CD14-positive monocyte (primary cell): ENCODE data around the gene DOCK6. TPM values are rescaled to one million over a fixed set of nuclear protein-coding genes. Genes with fewer than 3 reads are reported as not detected.

Experiments
- DNase-seq, 3 donors: peaks; one replicate each; pipeline ENCODE4 v3.0.0-alpha.2; 2011 to 2022
- H2AFZ ChIP-seq: 2 replicates; pipeline ENCODE4 v1.6.0; 2012; ENCODE audit warnings: mild to moderate bottlenecking, low read depth, low read length, inconsistent platforms; ENCODE audit not compliant: insufficient read depth, poor library complexity, severe bottlenecking
- H3K27ac ChIP-seq, 2 donors: 1 replicate in 1 of 2; 2 replicates in 1 of 2; pipeline ENCODE4 v1.5.1; 2012 to 2013; ENCODE audit warnings: low read length in 2 of 2, control low read depth in 1 of 2, inconsistent platforms in 1 of 2, low read depth in 1 of 2, mild to moderate bottlenecking in 1 of 2
- H3K27me3 ChIP-seq, 2 donors: one replicate each; pipeline versions ENCODE4 v1.6.0 to v1.6.1; 2011 to 2013; ENCODE audit warnings: low read length in 2 of 2; ENCODE audit not compliant: control insufficient read depth in 2 of 2, insufficient read depth in 2 of 2
- H3K36me3 ChIP-seq, 2 donors: replicated peaks in 1 of 2; 1 replicate in 1 of 2; 2 replicates in 1 of 2; pipeline versions ENCODE4 v1.5.1 to v1.6.1; 2012 to 2013; ENCODE audit warnings: low read length in 2 of 2, control low read depth in 1 of 2, inconsistent platforms in 1 of 2, mild to moderate bottlenecking in 1 of 2; ENCODE audit not compliant: insufficient read depth in 2 of 2, control insufficient read depth in 1 of 2
- H3K4me1 ChIP-seq, 2 donors: 1 replicate in 1 of 2; 2 replicates in 1 of 2; pipeline versions ENCODE4 v1.5.1 to v1.6.1; 2012 to 2013; ENCODE audit warnings: low read length in 2 of 2, control low read depth in 1 of 2, inconsistent platforms in 1 of 2, mild to moderate bottlenecking in 1 of 2, moderate library complexity in 1 of 2; ENCODE audit not compliant: insufficient read depth in 2 of 2, control insufficient read depth in 1 of 2
- H3K4me2 ChIP-seq: replicated peaks from 2 replicates; pipeline ENCODE3; 2012; ENCODE audit warnings: low read length, moderate library complexity, mild to moderate bottlenecking; ENCODE audit not compliant: poor library complexity, severe bottlenecking; ENCODE audit errors: extremely low read depth
- H3K4me3 ChIP-seq, 3 experiments: fragments of 200-600 bp in 1 of 3; sonication (generic) in 1 of 3; replicated peaks in 1 of 3; 1 replicate in 2 of 3; 2 replicates in 1 of 3; pipeline ENCODE4 v1.5.1; 2011 to 2013; ENCODE audit warnings: low read length in 3 of 3, mild to moderate bottlenecking in 3 of 3, control low read depth in 2 of 3, low read depth in 2 of 3, inconsistent platforms in 1 of 3, moderate library complexity in 1 of 3
- H3K79me2 ChIP-seq: 2 replicates; pipeline ENCODE4 v1.6.0; 2012; ENCODE audit warnings: mild to moderate bottlenecking, control low read depth, inconsistent platforms, low read length, moderate library complexity; ENCODE audit not compliant: insufficient read depth
- H3K9ac ChIP-seq: 2 replicates; pipeline ENCODE4 v1.6.0; 2017; ENCODE audit warnings: low read length, mild to moderate bottlenecking; ENCODE audit not compliant: insufficient read depth, poor library complexity, severe bottlenecking
- H3K9me3 ChIP-seq, 2 donors: replicated peaks in 1 of 2; 1 replicate in 1 of 2; 2 replicates in 1 of 2; pipeline versions ENCODE4 v1.5.1 to v1.6.1; 2012 to 2013; ENCODE audit warnings: low read length in 2 of 2, control low read depth in 1 of 2; ENCODE audit not compliant: control insufficient read depth in 1 of 2, insufficient read depth in 1 of 2
- H4K20me1 ChIP-seq: 2 replicates; pipeline ENCODE4 v1.6.0; 2012; ENCODE audit warnings: mild to moderate bottlenecking, low read length, control low read depth, moderate library complexity; ENCODE audit not compliant: insufficient read depth
- H3K27ac Mint-ChIP-seq, 7 donors: one replicate each; pipeline ENCODE4 v1.8.0; 2020; ENCODE audit warnings: mild to moderate bottlenecking in 7 of 7, mixed read lengths in 7 of 7, moderate library complexity in 6 of 7, inconsistent platforms in 2 of 7
- H3K27me3 Mint-ChIP-seq, 3 donors: one replicate each; pipeline ENCODE4 v1.8.0; 2021 to 2022; ENCODE audit warnings: low read depth in 3 of 3, mild to moderate bottlenecking in 3 of 3, mixed read lengths in 3 of 3, moderate library complexity in 3 of 3, inconsistent platforms in 1 of 3
- H3K36me3 Mint-ChIP-seq, 2 donors: one replicate each; pipeline ENCODE4 v1.8.0; 2020; ENCODE audit warnings: mixed read lengths in 2 of 2, inconsistent platforms in 1 of 2, mild to moderate bottlenecking in 1 of 2
- H3K4me1 Mint-ChIP-seq: one replicate; pipeline ENCODE4 v1.8.0; 2020; ENCODE audit warnings: mild to moderate bottlenecking, mixed read lengths
- H3K4me3 Mint-ChIP-seq, 2 donors: one replicate each; pipeline ENCODE4 v1.8.0; 2020; ENCODE audit warnings: mild to moderate bottlenecking in 2 of 2, mixed read lengths in 2 of 2, moderate library complexity in 1 of 2
- H3K9me3 Mint-ChIP-seq, 7 donors: one replicate each; pipeline ENCODE4 v1.8.0; 2020 to 2022; ENCODE audit warnings: mixed read lengths in 7 of 7, mild to moderate bottlenecking in 6 of 7, moderate library complexity in 6 of 7, inconsistent platforms in 2 of 7
- CTCF ChIP-seq: fragments of 200-600 bp; IDR thresholded peaks from one replicate; pipeline ENCODE4 v1.8.0; 2022; ENCODE audit warnings: antibody characterized with exemption, mild to moderate bottlenecking
- WGBS: methylation state at CpG from one replicate; pipeline ENCODE4 v1.1.5; 2013; ENCODE audit warnings: missing lambda C conversion rate; ENCODE audit not compliant: insufficient coverage; 5-methylcytosine and 5-hydroxymethylcytosine counted together
- intact Hi-C, 2 donors: fragments of 100-400 bp; cut with micrococcal nuclease; formaldehyde crosslinking; loops; one replicate each; pipeline versions ENCODE4 v1.15.0 to v1.15.1; 2023
- polyA plus RNA-seq, 3 donors: library from polyadenylated mRNA; depleted of rRNA in 1 of 3; unstranded in 2 of 3; stranded (reverse) in 1 of 3; fragments of 300-500 nt in 2 of 3; fragments of >200 nt in 1 of 3; fragmentation: Illumina TruSeq in 2 of 3; gene quantifications; 1 replicate in 2 of 3; 2 replicates in 1 of 3; pipeline ENCODE4 v1.2.3, GENCODE V29; 2012 to 2021

The DOCK6 gene
- polyA plus RNA-seq, 3 donors = 0.03 to 0.93 (median 0.18) TPM

GRCh38 chr19:11232555-11232954 lies 29.8 kb downstream of the DOCK6 start:
- no peak overlapping the region for H3K4me3 ChIP-seq
- Mint-ChIP-seq H3K27me3 (peaks cover 2 to 9% (median 6%) of the 10 kb centered on the region in 3 donors), H3K4me3 (no peak overlapping the region), H3K4me1 (no peaks in the 10 kb centered on the region), H3K27ac (no peak overlapping the region), H3K9me3 (peaks cover 0 to 2% (median 0%) of the 10 kb centered on the region in 7 donors), H3K36me3 (no peaks in the 10 kb centered on the region)
- no peak overlapping the region for H3K9ac ChIP-seq
- no peaks in the 10 kb centered on the region for H4K20me1 ChIP-seq
- intact Hi-C loops = no loop called here
- no peak overlapping the region for H2AFZ ChIP-seq
- 81% methylated on average over 4 of the region's 4 CpGs for WGBS
- H3K9me3 ChIP-seq = no peaks in the 10 kb centered on the region
- H3K4me2 ChIP-seq = no peak overlapping the region
- no peaks in the 10 kb centered on the region for H3K79me2 ChIP-seq
- no peaks in the 10 kb centered on the region for H3K36me3 ChIP-seq
- no peaks in the 10 kb centered on the region for H3K4me1 ChIP-seq
- H3K27ac ChIP-seq = no peak overlapping the region
- TF ChIP-seq CTCF = no peak
- DNase-seq = no peak
- H3K27me3 ChIP-seq = no peaks in the 10 kb centered on the region

GRCh38 chr19:11230621-11231386 lies 31.5 kb downstream of the DOCK6 start:
- no peak overlapping the region for H3K4me3 Mint-ChIP-seq
- no peak for TF ChIP-seq CTCF
- H3K4me1 Mint-ChIP-seq = peaks cover 8% of the 10 kb centered on the region
- Histone ChIP-seq H3K27ac (no peak overlapping the region), H3K9me3 (no peaks in the 10 kb centered on the region), H3K9ac (no peak overlapping the region), H3K4me3 (no peak overlapping the region), H4K20me1 (no peaks in the 10 kb centered on the region), H3K4me1 (peaks cover 4 to 6% of the 10 kb centered on the region in 2 donors), H3K79me2 (no peaks in the 10 kb centered on the region), H3K27me3 (no peaks in the 10 kb centered on the region), H3K4me2 (no peak overlapping the region), H3K36me3 (no peaks in the 10 kb centered on the region), H2AFZ (no peak overlapping the region)
- peaks cover 2 to 6% (median 6%) of the 10 kb centered on the region in 3 donors for H3K27me3 Mint-ChIP-seq
- intact Hi-C loops = no loop called here
- WGBS = 100% methylated on average over 1 of the region's 7 CpGs
- no peak for DNase-seq
- no peak overlapping the region for H3K27ac Mint-ChIP-seq
- H3K36me3 Mint-ChIP-seq = no peaks in the 10 kb centered on the region
- H3K9me3 Mint-ChIP-seq = peaks cover 0 to 4% (median 0%) of the 10 kb centered on the region in 7 donors
